Mucosa of stomach (tissue), 1 donor: ENCODE results near the gene SSBP4.
"Not testable (repeated sequence)": the region's sequence is repeated elsewhere in the genome, so short reads cannot be mapped to it uniquely, and the experiment has no call there.

Source experiments
- H3K27me3 ChIP-seq: one replicate; pipeline ENCODE4 v1.7.0; 2013; ENCODE audit warnings: mild to moderate bottlenecking, low read length; ENCODE audit not compliant: control insufficient read depth, insufficient read depth
- H3K36me3 ChIP-seq: one replicate; pipeline ENCODE4 v1.7.0; 2013; ENCODE audit warnings: low read length; ENCODE audit not compliant: control insufficient read depth, insufficient read depth
- H3K4me1 ChIP-seq: one replicate; pipeline ENCODE4 v1.7.0; 2013; ENCODE audit warnings: mild to moderate bottlenecking, low read length; ENCODE audit not compliant: control insufficient read depth, insufficient read depth
- H3K4me3 ChIP-seq: one replicate; pipeline ENCODE4 v1.7.0; 2013; ENCODE audit warnings: low read length
- H3K9ac ChIP-seq: one replicate; pipeline ENCODE4 v1.7.0; 2013; ENCODE audit warnings: mild to moderate bottlenecking, low read length, moderate library complexity
- H3K9me3 ChIP-seq: one replicate; pipeline ENCODE4 v1.7.0; 2013; ENCODE audit warnings: mild to moderate bottlenecking, low read length, moderate library complexity; ENCODE audit not compliant: control insufficient read depth
- donor health status: Pancreatic carcinoma.

SSBP4 gene

DNA sequence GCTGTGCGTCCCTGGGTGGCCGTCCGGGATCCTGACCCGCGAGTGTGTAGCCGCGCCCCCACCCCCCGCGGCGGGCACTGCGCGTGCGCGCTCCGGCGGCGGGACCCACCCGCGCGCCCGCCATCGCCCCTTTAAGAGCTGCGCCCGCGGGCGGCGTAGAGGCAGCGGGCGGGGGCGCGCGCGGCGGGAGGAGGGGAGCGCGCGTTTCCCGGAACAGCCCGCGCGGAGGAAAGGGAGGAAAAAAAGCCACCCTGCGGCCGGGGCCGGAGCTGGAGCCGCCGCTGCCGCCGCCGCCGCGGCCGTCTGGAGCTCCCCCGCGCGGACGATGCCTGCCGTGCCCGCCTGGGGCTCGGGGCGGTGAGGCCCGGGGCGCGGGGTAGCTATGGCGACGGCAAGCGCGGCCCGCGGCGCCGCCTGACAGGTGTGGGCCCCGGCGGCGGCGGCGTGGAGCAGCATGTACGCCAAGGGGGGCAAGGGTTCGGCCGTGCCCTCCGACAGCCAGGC is at the start of gene SSBP4:
Gene SSBP4 (plus strand): TSS at position 204 of the 504 bp plus-strand sequence. CDS start 251 bp downstream, at position 455.
- Histone ChIP-seq H3K4me3 (peak within 1 kb of the TSS; percentile 51), H3K27me3 (peaks cover 14% of the 10 kb centered on the region), H3K9ac (peak within 1 kb of the TSS; percentile 65), H3K36me3 (no peaks in the 10 kb centered on the region), H3K4me1 (peaks cover 80% of the 10 kb centered on the region), H3K9me3 (no peaks in the 10 kb centered on the region)

DNA sequence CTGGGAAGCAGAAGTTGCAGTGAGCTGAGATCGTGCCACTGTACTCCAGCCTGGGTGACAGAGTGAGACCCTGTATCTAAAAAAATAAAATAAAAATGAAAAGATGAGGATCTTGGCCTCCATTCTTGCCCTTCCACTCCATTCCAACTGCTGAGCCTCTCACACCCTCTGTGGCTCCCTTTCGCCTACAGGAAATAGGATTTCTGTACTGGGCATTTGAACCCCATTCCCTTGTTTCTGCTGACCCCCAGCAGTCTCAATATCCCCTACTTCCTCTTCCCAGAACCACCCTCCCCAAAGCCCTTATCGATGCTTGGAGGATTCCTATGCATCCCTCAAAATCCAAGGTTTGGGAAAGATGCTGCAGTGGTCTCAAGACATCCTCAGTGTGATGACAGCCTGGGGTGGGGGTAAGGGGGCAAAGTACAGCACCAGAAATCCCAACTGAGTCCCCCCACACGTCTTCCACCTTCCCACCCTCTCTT is 45.7 kb upstream of the SSBP4 start:
- Histone ChIP-seq H3K4me1 (peaks cover 12% of the 10 kb centered on the region), H3K9ac (peak overlapping the region; percentile 56), H3K9me3 (no peaks in the 10 kb centered on the region), H3K4me3 (no peak overlapping the region), H3K27me3 (no peaks in the 10 kb centered on the region), H3K36me3 (no peaks in the 10 kb centered on the region)

DNA sequence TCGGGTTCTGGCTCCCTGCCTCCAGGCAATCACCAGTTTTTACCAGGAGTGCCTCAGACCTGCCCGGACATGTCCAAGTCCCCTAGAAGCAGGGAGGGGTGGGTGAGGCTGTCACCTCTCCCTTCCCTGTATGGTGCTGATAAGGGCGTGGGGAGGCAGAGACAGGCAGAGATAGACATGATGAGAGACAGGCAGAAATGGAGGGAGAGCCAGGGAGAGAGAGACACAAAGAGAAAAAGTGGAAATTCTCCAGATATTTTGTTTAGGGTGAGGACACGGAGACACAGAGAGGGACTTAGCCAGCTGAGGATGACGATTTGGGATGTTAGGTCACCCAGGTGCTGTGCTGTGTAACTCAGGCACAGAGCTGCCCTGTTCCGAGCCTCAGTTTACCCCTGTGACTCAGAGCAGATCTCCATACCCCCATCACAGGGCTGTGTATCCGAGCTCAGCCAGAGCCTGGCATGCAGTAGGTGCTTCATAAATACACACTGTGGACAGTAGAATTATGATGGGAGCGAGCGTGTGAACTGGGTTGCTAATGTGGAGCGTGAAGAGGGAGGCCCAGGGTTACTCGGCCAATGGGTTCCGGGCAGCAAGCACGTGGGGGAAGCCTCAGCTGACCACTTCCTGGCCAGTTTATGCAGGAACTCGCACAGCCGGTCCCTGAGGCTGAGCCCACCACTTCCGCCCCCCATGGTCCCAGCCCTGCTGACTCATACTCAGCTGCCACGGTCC is 45.1 kb upstream of the SSBP4 start:
- Histone ChIP-seq H3K4me3 (no peak overlapping the region), H3K27me3 (no peaks in the 10 kb centered on the region), H3K4me1 (peaks cover 12% of the 10 kb centered on the region), H3K9ac (peak overlapping the region; percentile 56), H3K9me3 (no peaks in the 10 kb centered on the region), H3K36me3 (no peaks in the 10 kb centered on the region)

DNA sequence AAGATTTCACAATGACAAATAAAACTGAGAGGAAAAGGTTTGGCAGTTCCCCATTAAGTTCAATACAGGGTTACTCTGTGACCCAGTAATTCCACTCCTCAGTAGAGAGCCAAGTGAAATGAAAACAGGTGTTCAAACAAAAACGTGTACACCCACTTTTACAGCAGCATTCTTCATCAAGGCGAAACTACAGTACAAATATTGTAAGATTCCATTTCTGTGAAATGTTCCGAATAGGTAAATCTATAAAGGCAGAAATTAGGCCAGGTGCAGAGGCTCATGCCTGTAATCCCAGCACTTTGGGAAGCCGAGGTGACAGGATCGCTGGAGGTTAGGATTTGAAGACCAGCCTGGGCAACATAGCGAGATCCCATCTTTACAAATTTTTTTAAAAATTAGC is 42.2 kb upstream of the SSBP4 start:
- peaks cover 27% of the 10 kb centered on the region for H3K4me1 ChIP-seq
- no peaks in the 10 kb centered on the region for H3K27me3 ChIP-seq
- H3K9ac ChIP-seq, result no peak overlapping the region
- H3K36me3 ChIP-seq, result no peaks in the 10 kb centered on the region
- no peak overlapping the region for H3K4me3 ChIP-seq
- H3K9me3 ChIP-seq, result no peaks in the 10 kb centered on the region

DNA sequence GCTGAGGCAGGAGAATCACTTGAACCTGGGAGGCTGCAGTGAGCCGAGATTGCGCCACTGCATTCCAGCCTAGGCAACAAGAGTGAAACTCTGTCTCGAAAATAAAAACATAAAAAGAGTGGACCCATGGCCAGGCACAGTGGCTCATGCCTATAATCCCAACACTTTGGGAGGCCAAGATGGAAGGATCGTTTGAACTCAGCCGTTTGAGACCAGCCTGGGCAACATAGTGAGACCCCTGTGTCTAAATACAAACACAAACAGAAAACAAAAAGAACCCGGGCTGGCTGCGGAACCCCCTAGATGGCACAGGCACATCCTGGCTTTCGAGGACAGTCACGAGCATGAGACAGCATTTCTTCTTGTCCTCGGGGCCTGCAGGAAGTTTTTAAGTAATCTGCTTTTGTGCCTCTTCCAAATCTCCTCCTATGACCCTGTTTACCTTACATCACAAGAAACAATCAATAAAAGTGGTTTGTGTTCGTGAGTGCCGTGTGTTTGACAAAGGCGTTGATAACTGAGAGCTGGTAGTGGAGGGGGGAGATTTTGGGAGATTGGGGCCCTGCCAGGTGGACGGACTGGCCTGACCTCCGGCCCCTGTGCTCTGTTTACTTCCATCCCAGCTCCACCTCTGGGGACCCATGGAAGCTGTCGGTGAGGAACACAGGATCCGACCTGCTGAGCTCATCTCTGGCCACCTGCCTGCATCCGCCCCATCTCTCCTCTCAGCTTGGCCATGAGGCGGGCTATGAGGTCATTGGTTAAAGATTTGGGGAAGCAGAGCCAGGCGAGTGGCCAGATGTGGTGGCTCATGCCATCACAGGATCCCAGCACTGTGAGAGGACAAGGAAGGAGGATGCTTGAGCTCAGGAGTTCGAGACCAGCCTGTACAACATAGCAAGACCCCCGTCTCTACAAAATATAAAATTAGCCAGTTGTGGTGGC is 39.1 kb upstream of the SSBP4 start:
- Histone ChIP-seq H3K4me1 (peaks cover 23% of the 10 kb centered on the region), H3K4me3 (no peak overlapping the region), H3K9me3 (no peaks in the 10 kb centered on the region), H3K9ac (peak overlapping the region; percentile 1), H3K36me3 (no peaks in the 10 kb centered on the region), H3K27me3 (no peaks in the 10 kb centered on the region)

DNA sequence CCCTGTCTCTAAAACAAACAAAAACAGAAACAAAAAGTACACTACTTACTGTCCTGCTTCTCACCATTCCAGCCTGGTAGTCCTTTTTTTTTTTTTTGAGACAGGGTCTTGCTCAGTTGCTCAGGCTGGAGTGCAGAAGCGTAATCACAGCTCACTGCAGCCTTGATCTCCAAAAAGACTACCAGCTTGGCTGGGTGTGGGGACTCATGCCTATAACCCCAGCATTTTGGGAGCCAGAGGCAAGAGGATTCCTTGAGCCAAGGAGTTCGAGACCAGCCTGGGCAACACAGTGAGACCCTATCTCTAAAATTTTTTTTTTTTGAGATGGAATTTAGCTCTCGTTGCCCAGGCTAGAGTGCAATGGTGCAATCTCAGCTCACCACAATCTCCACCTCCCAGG is 38.4 kb upstream of the SSBP4 start:
- H3K4me1 ChIP-seq, result peaks cover 30% of the 10 kb centered on the region
- H3K27me3 ChIP-seq, result no peaks in the 10 kb centered on the region
- no peaks in the 10 kb centered on the region for H3K36me3 ChIP-seq
- no peaks in the 10 kb centered on the region for H3K9me3 ChIP-seq
- H3K4me3 ChIP-seq, result no peak overlapping the region
- H3K9ac ChIP-seq, result peak overlapping the region; percentile 1

DNA sequence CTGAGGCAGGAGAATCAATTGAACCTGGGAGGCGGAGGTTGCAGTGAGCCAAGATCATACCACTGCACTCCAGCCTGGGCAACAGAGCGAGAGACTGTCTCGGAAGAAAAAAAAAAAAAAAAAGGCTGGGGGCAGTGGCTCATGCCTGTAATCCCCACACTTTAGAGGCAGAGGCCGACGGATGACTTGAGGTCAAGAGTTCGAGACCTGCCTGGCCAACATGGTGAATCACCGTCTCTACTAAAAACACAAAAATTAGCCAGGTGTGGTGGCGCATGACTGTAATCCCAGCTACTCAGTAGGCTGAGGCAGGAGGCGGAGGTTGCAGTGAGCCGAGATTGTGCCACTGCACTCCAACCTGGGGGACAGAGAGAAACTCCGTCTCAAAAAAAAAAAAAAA is 35.6 kb upstream of the SSBP4 start:
- not testable (repeated sequence) for H3K9ac ChIP-seq, H3K4me3 ChIP-seq, H3K27me3 ChIP-seq, H3K36me3 ChIP-seq, H3K9me3 ChIP-seq
- H3K4me1 ChIP-seq, result peaks cover 52% of the 10 kb centered on the region

DNA sequence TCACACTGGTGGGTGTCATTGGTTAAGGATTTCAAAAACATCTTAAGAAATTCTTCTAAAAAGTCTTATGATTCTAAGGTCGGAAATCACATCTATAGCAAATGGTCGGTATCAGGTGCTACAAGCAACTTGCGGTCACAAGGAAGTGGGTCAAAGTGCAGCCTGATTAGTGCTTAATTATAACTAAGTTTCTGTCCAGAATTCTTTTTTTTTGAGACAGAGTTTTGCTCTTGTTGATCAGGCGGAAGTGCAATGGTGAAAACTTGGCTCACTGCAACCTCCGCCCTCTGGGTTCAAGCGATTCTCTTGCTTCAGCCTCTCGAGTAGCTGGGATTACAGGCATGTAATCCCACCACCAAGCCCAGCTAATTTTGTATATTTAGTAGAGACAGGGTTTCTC is 34.4 kb upstream of the SSBP4 start:
- Histone ChIP-seq H3K4me1 (peaks cover 50% of the 10 kb centered on the region), H3K9me3 (no peaks in the 10 kb centered on the region), H3K36me3 (no peaks in the 10 kb centered on the region), H3K4me3 (no peak overlapping the region), H3K27me3 (no peaks in the 10 kb centered on the region), H3K9ac (no peak overlapping the region)

DNA sequence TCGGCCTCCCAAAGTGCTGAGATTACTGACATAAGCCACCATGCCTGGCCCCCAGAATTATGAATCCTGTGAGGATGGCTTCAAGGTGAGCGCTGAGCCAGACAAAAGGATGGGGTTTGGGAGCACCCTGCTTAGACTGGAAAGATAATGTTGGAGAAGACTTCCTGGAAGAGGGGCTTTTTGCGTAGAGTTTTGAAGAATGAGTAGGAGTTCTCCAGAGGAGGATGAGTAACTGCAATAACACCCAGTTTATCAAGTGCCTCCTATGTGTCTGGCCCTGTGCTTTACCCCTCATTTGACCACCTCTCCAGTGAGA is 33.9 kb upstream of the SSBP4 start:
- H3K4me1 ChIP-seq, result peaks cover 45% of the 10 kb centered on the region
- no peak overlapping the region for H3K4me3 ChIP-seq
- no peaks in the 10 kb centered on the region for H3K9me3 ChIP-seq
- H3K27me3 ChIP-seq, result no peaks in the 10 kb centered on the region
- no peaks in the 10 kb centered on the region for H3K36me3 ChIP-seq
- H3K9ac ChIP-seq, result no peak overlapping the region

DNA sequence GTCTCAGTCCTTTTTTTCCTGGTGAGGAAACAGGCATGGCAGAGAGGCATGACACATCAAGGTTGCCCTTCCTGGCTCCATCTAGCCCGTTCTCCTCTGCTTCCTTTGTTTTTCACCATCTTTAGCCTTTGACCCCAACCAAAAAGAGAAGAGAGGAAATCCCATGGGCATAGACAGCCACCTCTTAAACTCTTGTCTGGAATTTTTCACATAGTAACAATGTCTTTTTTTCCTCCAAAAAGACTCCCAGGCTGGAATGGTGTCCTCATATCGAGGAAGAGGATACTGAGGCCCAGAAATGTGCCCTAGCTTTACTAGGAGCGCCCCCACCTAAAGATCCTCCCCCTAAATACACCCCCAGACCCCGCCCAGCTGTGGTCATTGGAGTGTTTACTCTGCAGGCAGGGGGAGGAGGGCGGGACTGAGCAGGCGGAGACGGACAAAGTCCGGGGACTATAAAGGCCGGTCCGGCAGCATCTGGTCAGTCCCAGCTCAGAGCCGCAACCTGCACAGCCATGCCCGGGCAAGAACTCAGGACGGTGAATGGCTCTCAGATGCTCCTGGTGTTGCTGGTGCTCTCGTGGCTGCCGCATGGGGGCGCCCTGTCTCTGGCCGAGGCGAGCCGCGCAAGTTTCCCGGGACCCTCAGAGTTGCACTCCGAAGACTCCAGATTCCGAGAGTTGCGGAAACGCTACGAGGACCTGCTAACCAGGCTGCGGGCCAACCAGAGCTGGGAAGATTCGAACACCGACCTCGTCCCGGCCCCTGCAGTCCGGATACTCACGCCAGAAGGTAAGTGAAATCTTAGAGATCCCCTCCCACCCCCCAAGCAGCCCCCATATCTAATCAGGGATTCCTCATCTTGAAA is 33.3 kb upstream of the SSBP4 start, which contains the start of gene GDF15:
Gene GDF15 (plus strand): TSS at position 484 of the 868 bp plus-strand sequence. CDS start 32 bp downstream, at position 516.
- Histone ChIP-seq H3K9me3 (no peaks in the 10 kb centered on the region), H3K4me1 (peaks cover 39% of the 10 kb centered on the region), H3K36me3 (no peaks in the 10 kb centered on the region), H3K4me3 (peak within 1 kb of the TSS; percentile 86), H3K27me3 (no peaks in the 10 kb centered on the region), H3K9ac (peak within 1 kb of the TSS; percentile 83)

DNA sequence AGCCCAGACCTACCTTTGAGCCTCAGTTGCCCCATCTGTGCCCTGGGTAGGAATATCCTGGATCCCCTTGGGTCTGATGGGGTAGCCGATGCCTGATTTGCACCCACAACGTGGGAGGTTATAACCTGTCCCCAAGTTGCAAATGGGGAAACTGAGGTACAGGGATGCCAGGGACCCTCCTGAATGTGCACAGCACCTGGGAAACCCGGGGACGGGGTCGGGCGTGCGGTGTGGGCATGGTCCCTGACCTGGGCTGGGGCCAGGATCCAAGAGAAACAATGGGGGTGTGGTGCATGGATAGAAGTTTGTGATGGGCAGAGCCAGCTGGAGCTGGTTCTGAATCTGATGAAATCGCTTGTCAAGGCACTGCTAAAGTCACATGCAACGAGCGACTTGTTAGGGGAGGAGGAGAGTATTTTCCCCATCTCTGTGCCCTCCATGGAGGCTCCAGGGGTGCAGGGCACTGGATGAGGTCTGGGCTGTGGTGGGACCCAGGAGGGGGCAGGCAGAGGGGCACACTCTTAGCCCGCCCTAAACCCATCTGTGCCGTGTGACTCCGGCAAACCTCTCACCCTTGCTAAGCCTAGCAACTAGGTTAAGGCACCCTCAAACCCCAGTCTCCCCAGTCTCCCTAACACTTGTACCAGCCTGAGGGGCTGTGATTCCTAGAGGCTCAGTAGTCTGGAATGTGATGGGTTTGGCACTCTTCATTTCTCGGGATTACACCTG is 32.5 kb upstream of the SSBP4 start:
- peak overlapping the region; percentile 83 for H3K9ac ChIP-seq
- no peaks in the 10 kb centered on the region for H3K9me3 ChIP-seq
- H3K4me3 ChIP-seq, result peak overlapping the region; percentile 86
- H3K36me3 ChIP-seq, result no peaks in the 10 kb centered on the region
- no peaks in the 10 kb centered on the region for H3K27me3 ChIP-seq
- H3K4me1 ChIP-seq, result peaks cover 37% of the 10 kb centered on the region
